GM12878 (cell line): ENCODE data around the gene GIT1. TPM values are rescaled to one million over a fixed set of nuclear protein-coding genes. Genes with fewer than 3 reads are reported as not detected.
A peak's percentile ranks its signal among the peaks of the same experiment; 100 is the strongest.

Experiments used
- ATAC-seq: fragments of 200-7000 bp; cut with Tn5 transposase; 3 replicates; pipeline ENCODE4 v1.9.1; 2020; ENCODE audit warnings: mild to moderate bottlenecking, moderate library complexity
- BruUV-seq: library from RNA; stranded (reverse); fragments of 400-500 nt; replicated peaks from 2 replicates; lab custom pipeline; 2021; lab: Mats Ljungman, UMichigan
- CTCF ChIA-PET: fragments of 300-600 bp; sonication (Branson Sonifier 250); formaldehyde crosslinking; extraction: SDS; loops from one replicate; lab custom pipeline; 2021; ENCODE audit warnings: inconsistent platforms; lab: Yijun Ruan, JAX
- POLR2A ChIA-PET: fragments of 350-600 bp; formaldehyde crosslinking; extraction: SDS; loops from one replicate; lab custom pipeline; 2021; ENCODE audit warnings: inconsistent platforms; lab: Charles Lee
- RAD21 ChIA-PET: fragments of 300-600 bp; sonication (Branson Sonifier 250); formaldehyde crosslinking; loops from one replicate; lab custom pipeline; 2023; ENCODE audit warnings: antibody characterized with exemption; ENCODE audit not compliant: unreplicated experiment; lab: Charles Lee
- SMC1A ChIA-PET: fragments of 300-600 bp; sonication (Branson Sonifier 250); formaldehyde crosslinking; loops from one replicate; lab custom pipeline; 2023; ENCODE audit not compliant: unreplicated experiment, uncharacterized antibody; lab: Charles Lee
- DNase-seq: peaks from one replicate; pipeline ENCODE4 v3.0.0-alpha.2; 2011; ENCODE audit warnings: low read depth, low spot score
- FAIRE-seq: peaks from 3 replicates; lab custom pipeline; 2011; peaks lifted over from hg19 to GRCh38; lab: Jason Lieb, UNC
- H2AFZ ChIP-seq: 2 replicates; pipeline ENCODE4 v1.6.0; 2011; ENCODE audit warnings: low read depth, low read length, control low read depth; ENCODE audit not compliant: control insufficient read depth
- H3K27ac ChIP-seq: 2 replicates; pipeline ENCODE4 v1.5.1; 2011; ENCODE audit warnings: control low read depth; ENCODE audit not compliant: control insufficient read depth, insufficient read depth
- H3K27me3 ChIP-seq, 2 experiments: replicated peaks in 1 of 2; 2 replicates each; pipeline versions ENCODE4 v1.6.0 to v1.6.1; 2011; ENCODE audit warnings: low read length in 1 of 2; ENCODE audit not compliant: control insufficient read depth in 2 of 2, insufficient read depth in 2 of 2
- H3K36me3 ChIP-seq, 2 experiments: 2 replicates each; pipeline ENCODE4 v1.5.1; 2011; ENCODE audit warnings: low read length in 1 of 2; ENCODE audit not compliant: control insufficient read depth in 2 of 2, insufficient read depth in 2 of 2
- H3K4me1 ChIP-seq: 2 replicates; pipeline ENCODE4 v1.6.1; 2011; ENCODE audit warnings: mild to moderate bottlenecking, low read length, moderate library complexity, mixed read lengths; ENCODE audit not compliant: control insufficient read depth, insufficient read depth
- H3K4me2 ChIP-seq: 2 replicates; pipeline ENCODE4 v1.6.0; 2011; ENCODE audit warnings: control low read depth; ENCODE audit not compliant: control insufficient read depth, insufficient read depth
- H3K4me3 ChIP-seq: fragments of 200-600 bp; sonication (generic); 2 replicates; pipeline ENCODE4 v1.5.1; 2016
- H3K79me2 ChIP-seq: 2 replicates; pipeline ENCODE4 v1.6.0; 2011; ENCODE audit warnings: low read length; ENCODE audit not compliant: control insufficient read depth, insufficient read depth
- H3K9ac ChIP-seq: 2 replicates; pipeline ENCODE4 v1.8.0; 2011; ENCODE audit warnings: low read length, control low read depth, mixed read lengths; ENCODE audit not compliant: control insufficient read depth, insufficient read depth
- H3K9me3 ChIP-seq: replicated peaks from 3 replicates; pipeline ENCODE4 v1.5.1; 2011; ENCODE audit warnings: mild to moderate bottlenecking, low read length; ENCODE audit not compliant: control insufficient read depth, insufficient read depth
- H4K20me1 ChIP-seq: 2 replicates; pipeline ENCODE4 v1.6.0; 2011; ENCODE audit not compliant: control insufficient read depth, insufficient read depth
- MTA2 ChIP-seq: fragments of 450-650 bp; IDR thresholded peaks from 2 replicates; pipeline ENCODE4 v1.6.1; 2016; ENCODE audit warnings: low read depth, mild to moderate bottlenecking, moderate library complexity
- NFYA ChIP-seq: IDR thresholded peaks from 2 replicates; pipeline ENCODE4 v1.6.1; 2011; ENCODE audit warnings: low read depth, mild to moderate bottlenecking, low read length, improper control_type of control experiment, borderline replicate concordance
- PML ChIP-seq: IDR thresholded peaks from 2 replicates; pipeline ENCODE4 v1.6.1; 2012; ENCODE audit warnings: low read length, inconsistent platforms
- SKIL ChIP-seq: fragments of 450-650 bp; IDR thresholded peaks from 2 replicates; pipeline ENCODE4 v1.6.1; 2017; ENCODE audit warnings: mild to moderate bottlenecking, low read depth, inconsistent platforms; ENCODE audit not compliant: poor library complexity, severe bottlenecking
- SMAD1 ChIP-seq: fragments of 450-650 bp; IDR thresholded peaks from 2 replicates; pipeline ENCODE4 v1.6.1; 2018; ENCODE audit warnings: mild to moderate bottlenecking, low read depth; ENCODE audit not compliant: partially characterized antibody
- TCF7 ChIP-seq: IDR thresholded peaks from 2 replicates; pipeline ENCODE4 v1.6.1; 2014; ENCODE audit warnings: antibody characterized with exemption, borderline replicate concordance
- ZBTB40 ChIP-seq: fragments of 450-650 bp; IDR thresholded peaks from 2 replicates; pipeline ENCODE4 v1.6.1; 2016; ENCODE audit warnings: mild to moderate bottlenecking, moderate library complexity, borderline replicate concordance
- ZNF622 ChIP-seq: fragments of 450-650 bp; IDR thresholded peaks from 2 replicates; pipeline ENCODE4 v1.6.1; 2017; ENCODE audit warnings: mild to moderate bottlenecking, inconsistent platforms
- WGBS: methylation state at CpG from one replicate; pipeline ENCODE4 v1.1.6; 2016; ENCODE audit warnings: low lambda C conversion rate; ENCODE audit not compliant: insufficient replicate concordance, insufficient coverage; ENCODE audit errors: missing lambda C conversion rate; 5-methylcytosine and 5-hydroxymethylcytosine counted together
- in situ Hi-C: fragments of 300-500 bp; cut with MboI; formaldehyde crosslinking; loops from 9 replicates; pipeline ENCODE4 v1.14.3; 2018; ENCODE audit warnings: mixed read lengths
- intact Hi-C: fragments of 100-400 bp; cut with micrococcal nuclease; formaldehyde crosslinking; loops from one replicate; pipeline ENCODE4 v1.14.2; 2022; ENCODE audit not compliant: unreplicated experiment
- polyA plus RNA-seq, 11 experiments: library from polyadenylated mRNA; depleted of rRNA in 4 of 11; unstranded in 6 of 11; stranded (reverse) in 5 of 11; fragments of >200 nt; fragmentation: Nextera tagmentation in 4 of 11; fragmentation: Illumina TruSeq in 1 of 11; extraction: Ambion mirVana in 4 of 11; extraction: Trizol in 1 of 11; gene quantifications; 1 replicate in 1 of 11; 2 replicates in 10 of 11; pipeline versions ENCODE4 v1.2.1 to v1.2.3, GENCODE V29; 2011 to 2016; ENCODE audit warnings: inconsistent platforms in 2 of 11, missing spikeins in 2 of 11, low read depth in 1 of 11
- total RNA-seq, 4 experiments: library from RNA; depleted of rRNA in 3 of 4; stranded (reverse); fragments of >200 nt in 3 of 4; fragmentation: Illumina TruSeq in 1 of 4; extraction: Trizol in 1 of 4; gene quantifications; 2 replicates each; pipeline versions ENCODE4 v1.2.1 to v1.2.3, GENCODE V29; 2013 to 2021

The GIT1 gene
- total and polyA plus RNA-seq, 10 of the 15 experiments (the other 5 are each of a cell fraction or from before 2014, with no cell fraction given), result 0.24 to 45.3 (median 20.9) TPM

GRCh38 chr17:29613856-29614255 lies 24.4 kb upstream of the GIT1 start:
- Histone ChIP-seq H3K36me3 (no peaks in the 10 kb centered on the region), H3K4me1 (peaks cover 38% of the 10 kb centered on the region), H4K20me1 (no peaks in the 10 kb centered on the region; the same call in 1 of the 2 replicates), H3K79me2 (no peaks in the 10 kb centered on the region), H3K27ac (no peak overlapping the region), H3K4me3 (peak overlapping the region; percentile 30; the same call in 1 of the 2 replicates), H3K9me3 (no peaks in the 10 kb centered on the region; the same call in 2 of the 3 replicates), H3K4me2 (peak overlapping the region; percentile 53), H3K27me3 (peaks cover 4 to 6% of the 10 kb centered on the region in 2 experiments; a peak in 3 of 4 replicates), H3K9ac (no peak overlapping the region), H2AFZ (peak overlapping the region; percentile 13)
- no peak for TF ChIP-seq TCF7
- no peak for TF ChIP-seq NFYA
- POLR2A ChIA-PET, result interaction anchor here (0.6 to 1.5 kb wide), 3 partner anchors 21 to 54 kb away, joined by 3 to 5 read pairs (median 4); partner anchors contain the start of gene ANKRD13B
- DNase-seq (no peak), ATAC-seq (no peak), FAIRE-seq (no peak)
- SMC1A ChIA-PET, result interaction anchor here (0.8 to 1.4 kb wide), 2 partner anchors 30 to 33 kb away, joined by 3 read pairs; no protein-coding TSS in a partner anchor
- BruUV-seq, result no TSS peak
- intact Hi-C loops (loop anchor here (1.0 to 10.0 kb wide), 3 partner anchors 34 to 321 kb away; partner anchors contain the start of gene SSH2), in situ Hi-C loops (no loop called here)
- 25% methylated on average over 13 of the region's 13 CpGs for WGBS
- RAD21 ChIA-PET, result interaction anchor here (0.9 to 3.1 kb wide), 8 partner anchors 19 to 243 kb away, joined by 3 to 20 read pairs (median 4); partner anchors contain the start of gene ANKRD13B
- CTCF ChIA-PET, result interaction anchor here (0.5 to 7.1 kb wide), 15 partner anchors 8 to 314 kb away, joined by 3 to 82 read pairs (median 4); partner anchors contain the start of gene ANKRD13B

- peak; percentile 23 for FAIRE-seq
- RAD21 ChIA-PET, result interaction anchor here (0.9 to 3.1 kb wide), 8 partner anchors 19 to 243 kb away, joined by 3 to 20 read pairs (median 4); partner anchors contain the start of gene ANKRD13B
- POLR2A ChIA-PET, result interaction anchor here (0.6 to 1.5 kb wide), 3 partner anchors 21 to 55 kb away, joined by 3 to 5 read pairs (median 4); partner anchors contain the start of gene ANKRD13B
- TF ChIP-seq MTA2 (no peak), SMAD1 (no peak), PML (no peak), ZNF622 (no peak), ZBTB40 (no peak), SKIL (no peak)
These were observed 23.9 kb upstream of the GIT1 start for GRCh38 chr17:29613352-29613837.

More at GRCh38 chr17:29613352-29613837, 23.9 kb upstream of the GIT1 start:
- ATAC-seq (peak; percentile 67), DNase-seq (no peak)
- Histone ChIP-seq H3K27ac (no peak overlapping the region), H3K9me3 (no peaks in the 10 kb centered on the region; the same call in 2 of the 3 replicates), H3K27me3 (peaks cover 4 to 6% of the 10 kb centered on the region in 2 experiments; a peak in 3 of 4 replicates), H3K36me3 (no peaks in the 10 kb centered on the region), H3K4me2 (peak overlapping the region; percentile 53), H4K20me1 (no peaks in the 10 kb centered on the region; the same call in 1 of the 2 replicates), H3K9ac (no peak overlapping the region), H3K79me2 (no peaks in the 10 kb centered on the region), H2AFZ (peak overlapping the region; percentile 78), H3K4me3 (peak overlapping the region; percentile 30; the same call in 1 of the 2 replicates), H3K4me1 (peaks cover 38% of the 10 kb centered on the region)
- intact Hi-C loops (loop anchor here (1.0 to 10.0 kb wide), 3 partner anchors 33 to 321 kb away; partner anchors contain the start of gene SSH2), in situ Hi-C loops (no loop called here)
- ChIA-PET SMC1A (interaction anchor here (0.8 to 1.4 kb wide), 3 partner anchors 30 to 34 kb away, joined by 3 read pairs; no protein-coding TSS in a partner anchor), CTCF (interaction anchor here (0.5 to 7.1 kb wide), 17 partner anchors 8 to 314 kb away, joined by 3 to 82 read pairs (median 4); partner anchors contain the start of gene ANKRD13B)
- WGBS, result 4% methylated on average over 41 of the region's 50 CpGs
- no TSS peak for BruUV-seq
